AG20443 (cell line): Measurements from ENCODE around the gene CPHXL.
A peak's percentile ranks its signal among the peaks of the same experiment; 100 is the strongest.

Experiments
- DNase-seq: peaks from one replicate; pipeline ENCODE4 v3.0.0; 2012; ENCODE audit warnings: low spot score, mixed read lengths

CPHXL gene

DNA sequence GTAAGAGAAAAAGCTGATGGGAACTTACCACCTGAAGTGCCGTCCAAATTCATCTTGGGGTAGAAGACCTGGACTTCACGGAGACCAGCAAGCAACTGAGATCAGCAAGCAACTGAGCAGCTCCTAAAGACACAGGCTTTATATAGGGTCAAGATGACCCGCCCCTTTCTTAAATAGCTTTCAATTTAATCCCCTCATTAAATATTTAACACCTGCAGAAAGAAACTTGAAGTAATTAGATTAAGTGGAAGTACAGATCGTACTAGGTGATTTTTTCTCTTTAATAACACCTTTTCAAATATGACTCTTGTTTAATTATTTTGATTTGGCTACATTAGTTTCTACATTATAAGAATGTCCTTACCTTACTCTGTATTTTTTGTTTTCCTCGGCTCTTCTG is at the start of gene CPHXL:
TSS of gene CPHXL (minus strand) at position 101 of the 400 bp plus-strand sequence. CDS start at position 53, 48 bp downstream.
- no peak for DNase-seq

DNA sequence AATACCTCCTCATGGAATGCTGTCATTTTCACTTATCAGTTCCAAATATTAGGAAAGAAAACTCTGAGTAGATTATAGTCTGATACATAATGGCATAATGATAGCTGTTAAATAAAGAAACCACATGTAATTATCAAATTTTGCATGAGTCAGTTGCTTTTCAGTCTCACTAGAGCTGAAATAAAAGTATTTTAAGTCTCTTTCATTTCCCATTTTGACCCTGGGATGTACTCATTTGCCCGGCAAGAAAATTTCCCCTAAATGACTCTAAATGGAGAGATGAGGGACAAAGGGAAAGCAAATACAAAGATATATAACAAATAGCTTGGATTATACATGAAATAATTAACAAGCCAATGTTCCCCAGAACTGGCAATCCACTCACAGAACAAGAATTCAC is 47.9 kb upstream of the CPHXL start:
- no peak for DNase-seq

DNA sequence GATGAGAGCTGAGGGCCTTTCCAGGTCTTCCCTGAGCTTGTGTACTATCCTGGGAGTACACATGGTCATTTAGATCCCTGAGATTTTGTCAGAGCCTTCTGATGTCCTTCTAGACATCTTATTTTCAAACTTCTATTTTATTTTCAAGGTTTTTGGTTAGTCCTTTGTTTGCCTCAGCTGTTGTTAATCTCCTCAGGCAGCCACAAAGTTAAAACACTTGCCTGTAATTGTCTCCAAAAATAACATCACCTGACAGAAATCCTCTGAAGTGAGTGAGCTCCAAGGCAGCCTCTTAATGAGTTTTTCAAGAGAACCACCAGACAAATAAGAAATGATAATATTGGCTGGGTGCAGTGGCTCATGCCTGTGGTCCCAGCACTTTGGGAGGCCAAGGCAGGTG is 43.8 kb upstream of the CPHXL start:
- DNase-seq, result no peak

DNA sequence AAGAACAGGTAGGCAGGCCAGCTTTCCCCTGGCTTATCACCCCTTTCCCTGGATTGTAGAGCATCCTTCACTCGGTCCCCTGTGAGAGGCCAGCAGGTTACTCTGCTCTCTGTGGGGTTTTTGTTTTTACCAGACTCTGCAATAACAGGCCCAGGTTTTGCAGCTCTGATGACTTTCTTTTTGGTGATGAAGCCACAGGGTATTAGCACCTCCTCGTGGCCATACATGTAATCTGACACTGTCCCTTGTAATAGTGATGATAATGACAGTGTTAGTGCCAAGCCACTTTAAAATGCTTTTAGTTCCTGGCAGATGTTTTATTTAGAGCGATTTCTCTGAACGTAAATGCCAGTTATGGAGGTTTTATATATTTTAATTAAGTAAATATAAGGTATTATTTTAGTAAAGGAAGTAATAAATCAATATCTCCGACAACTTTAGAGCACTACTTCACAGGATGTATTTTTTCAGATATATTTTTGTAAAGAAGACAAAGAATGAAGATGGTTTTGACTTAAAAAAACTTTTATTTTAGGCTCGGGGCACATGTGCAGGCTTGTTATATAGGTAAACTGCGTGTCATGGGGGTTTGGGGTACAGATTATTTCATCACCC is 38.0 kb upstream of the CPHXL start:
- peak; percentile 73 for DNase-seq

DNA sequence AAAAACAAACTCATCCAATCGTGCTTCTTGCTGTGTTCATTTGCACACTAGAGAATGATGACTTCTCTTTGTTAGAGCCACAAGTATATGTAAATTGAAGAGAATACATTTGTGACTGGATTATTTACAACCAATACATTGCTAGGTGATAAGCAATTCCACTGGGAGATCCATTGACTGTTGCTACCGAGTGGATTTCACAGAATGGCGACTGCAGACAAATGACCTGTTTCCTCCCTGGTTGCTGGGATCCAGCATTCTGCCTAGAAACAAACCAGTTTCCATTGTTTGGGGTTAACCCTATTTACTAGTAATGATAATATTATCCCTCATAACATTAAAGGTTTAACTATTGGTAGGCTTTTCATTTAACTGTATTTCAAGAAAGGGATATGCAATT is 36.9 kb upstream of the CPHXL start:
- no peak for DNase-seq

DNA sequence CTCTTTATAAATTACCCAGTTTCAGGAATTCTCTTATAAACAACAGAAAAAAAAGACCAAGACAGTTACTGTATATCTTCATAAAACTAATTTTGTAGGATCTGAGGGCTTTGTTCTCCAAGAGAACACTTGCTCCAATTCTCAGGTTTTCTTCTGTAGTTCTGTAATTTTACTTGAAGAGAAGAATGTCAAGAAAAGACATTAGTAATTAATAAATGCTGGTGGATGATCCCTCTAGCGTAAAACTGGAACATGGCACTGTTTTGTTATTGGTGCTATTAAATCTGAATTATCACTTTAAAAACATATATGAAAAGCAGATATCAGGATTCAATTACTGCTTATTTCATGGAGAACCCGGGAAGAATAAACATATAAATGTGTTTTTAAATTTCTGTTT is 36.5 kb upstream of the CPHXL start:
- DNase-seq, result no peak

DNA sequence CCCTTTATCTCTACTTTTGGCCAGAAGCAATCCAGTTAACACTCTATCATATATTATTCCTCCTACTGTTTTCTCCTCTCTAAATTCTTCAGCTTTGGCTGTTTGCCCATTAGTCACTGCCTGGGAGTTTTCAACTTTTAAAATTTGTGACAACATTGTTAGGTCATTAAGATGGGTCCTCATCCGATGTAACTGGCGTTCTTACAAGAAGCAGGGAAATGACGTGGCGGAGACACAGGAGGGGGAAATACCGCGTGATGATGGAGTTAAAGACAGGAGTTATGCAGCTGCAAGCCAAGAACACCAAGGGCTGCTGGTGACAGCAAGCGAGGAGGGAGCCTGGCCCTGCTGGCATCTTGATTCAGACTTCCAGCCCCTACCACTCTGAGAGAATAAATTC is 34.8 kb upstream of the CPHXL start:
- no peak for DNase-seq

DNA sequence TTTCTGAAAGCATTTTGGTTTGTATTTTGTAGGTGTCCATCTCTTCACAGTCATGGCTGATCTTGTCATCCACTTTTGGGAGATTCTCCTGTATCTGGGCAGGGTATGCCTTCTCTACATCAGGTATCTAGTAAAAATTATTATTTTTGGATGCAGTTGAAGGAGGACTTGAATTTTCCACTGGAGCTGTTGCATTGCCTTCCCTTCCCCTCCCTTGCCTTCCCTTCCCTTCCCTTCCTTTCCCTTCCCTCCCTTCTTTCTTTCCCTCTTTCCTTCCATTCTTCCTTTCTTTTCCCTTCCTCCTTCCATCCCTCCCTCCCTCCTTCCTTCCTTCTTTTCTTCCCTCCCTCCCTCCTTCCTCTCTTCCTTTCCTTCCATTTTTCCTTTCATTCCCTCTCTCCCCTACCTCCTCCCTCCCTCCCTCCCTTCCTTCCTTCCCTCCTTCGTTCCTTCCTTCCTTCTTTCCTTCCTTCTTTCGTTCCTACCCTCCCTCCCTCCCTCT is 33.8 kb upstream of the CPHXL start:
- DNase-seq, result no peak

DNA sequence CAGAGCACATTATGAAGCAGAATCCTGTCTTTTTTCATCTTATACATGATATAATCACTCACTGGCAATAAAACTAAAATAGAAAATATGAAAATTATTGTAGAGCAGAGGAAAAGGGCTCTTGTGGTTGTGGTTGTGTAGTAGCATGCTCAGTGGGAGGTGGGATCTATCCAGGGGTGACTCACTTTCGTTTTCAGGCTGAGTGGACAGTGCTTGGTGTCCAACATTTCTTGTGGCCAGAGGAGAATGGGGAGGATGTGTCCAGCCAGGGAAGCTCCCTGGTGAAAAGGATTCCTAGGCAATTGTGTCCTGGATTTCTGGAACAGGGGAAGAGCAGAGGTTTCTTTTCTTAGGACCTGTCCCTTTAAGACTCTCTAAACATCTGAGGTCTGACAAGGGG is 31.9 kb upstream of the CPHXL start:
- peak; percentile 74 for DNase-seq

DNA sequence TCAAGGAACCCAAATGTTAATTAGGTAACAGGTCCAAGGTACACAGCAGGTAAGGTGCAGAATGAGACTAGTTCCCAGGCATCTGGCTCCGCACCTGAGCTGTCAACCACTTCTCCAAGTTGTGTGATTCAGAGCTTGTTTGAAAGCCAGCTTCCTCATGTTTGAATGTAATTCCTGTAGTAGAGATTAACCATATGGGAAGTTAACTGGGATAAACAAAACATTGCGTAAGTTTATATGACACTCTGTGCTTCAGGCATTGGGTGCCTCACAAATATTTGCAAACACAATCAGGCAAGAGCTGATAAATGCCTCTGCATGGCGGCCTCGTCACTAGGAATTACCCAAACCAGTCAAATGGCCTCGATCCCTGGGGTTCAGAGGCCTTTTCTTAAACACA is 27.9 kb upstream of the CPHXL start:
- no peak for DNase-seq

DNA sequence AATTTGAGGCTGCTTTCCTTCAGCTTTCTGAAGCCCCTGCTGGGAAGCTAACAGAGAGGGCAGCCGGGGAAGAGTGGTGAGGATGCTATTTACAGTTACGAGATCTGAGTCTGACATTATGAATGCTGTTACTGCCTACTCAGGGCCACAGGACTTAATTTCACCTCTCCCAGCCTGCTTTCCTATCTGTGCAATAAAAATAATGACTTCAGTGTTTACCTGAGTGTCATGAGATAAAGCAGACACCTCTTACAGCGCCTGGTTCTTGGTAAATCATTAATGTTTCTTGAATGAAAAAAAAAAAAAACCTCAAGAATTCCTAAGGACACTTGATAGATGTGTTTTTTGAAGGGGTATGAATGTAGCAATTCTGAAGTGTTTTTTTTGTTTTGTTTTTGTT is 24.2 kb upstream of the CPHXL start:
- no peak for DNase-seq

DNA sequence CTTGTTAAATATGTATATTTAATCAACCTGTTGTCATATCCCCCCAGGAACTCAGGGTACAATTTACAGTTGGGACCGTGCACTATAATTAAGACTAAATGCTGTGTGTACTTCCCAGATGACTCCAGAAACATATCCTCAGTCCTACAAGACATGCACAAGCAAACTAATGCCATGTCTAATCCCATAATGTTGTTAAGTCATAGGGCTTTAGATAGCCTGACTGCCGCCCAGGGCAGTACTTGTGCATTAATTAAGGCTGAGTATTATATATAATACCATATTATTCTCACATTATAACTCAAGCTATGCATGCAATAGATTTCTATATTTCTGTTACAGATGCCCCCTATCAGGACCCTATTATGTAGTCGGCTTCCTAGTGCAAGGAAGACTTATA is 20.1 kb upstream of the CPHXL start:
- no peak for DNase-seq

DNA sequence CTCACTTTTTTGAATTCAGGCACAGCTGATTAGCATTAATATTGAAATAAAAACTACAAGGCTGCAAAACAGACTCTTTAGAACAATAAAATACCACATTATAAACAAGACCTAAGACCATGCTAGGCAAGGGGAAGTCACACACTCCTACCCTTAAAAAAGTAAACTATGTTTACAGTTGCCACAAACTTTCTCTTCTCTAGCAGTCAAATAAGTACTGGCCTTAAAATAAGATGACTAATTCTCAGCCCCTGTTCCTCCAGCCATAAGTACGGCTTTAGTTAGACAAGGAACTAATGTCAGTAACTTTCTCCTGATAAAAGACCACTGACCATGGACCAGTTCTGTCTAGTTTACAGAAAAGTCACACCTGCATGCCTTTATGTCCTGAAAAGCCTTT is 19.5 kb upstream of the CPHXL start:
- DNase-seq, result no peak

DNA sequence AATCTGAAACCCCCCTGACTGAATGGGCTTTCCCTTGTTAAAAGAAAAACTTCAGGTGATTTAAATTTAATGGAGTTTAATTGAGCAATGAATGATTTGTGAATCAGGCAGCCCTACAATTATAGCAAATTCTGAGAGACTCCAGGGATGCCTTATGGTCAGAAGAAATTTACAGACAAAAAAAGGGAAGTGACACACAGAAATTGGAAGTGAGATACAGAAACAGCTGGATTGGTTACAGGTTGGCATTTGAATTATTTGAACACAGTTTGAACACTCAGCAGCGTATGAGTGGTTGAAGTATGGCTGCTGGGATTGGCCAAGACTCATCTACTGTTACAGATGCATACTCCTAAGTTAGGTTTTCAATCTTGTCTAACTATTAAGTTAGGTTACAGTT is 19.0 kb upstream of the CPHXL start:
- no peak for DNase-seq

DNA sequence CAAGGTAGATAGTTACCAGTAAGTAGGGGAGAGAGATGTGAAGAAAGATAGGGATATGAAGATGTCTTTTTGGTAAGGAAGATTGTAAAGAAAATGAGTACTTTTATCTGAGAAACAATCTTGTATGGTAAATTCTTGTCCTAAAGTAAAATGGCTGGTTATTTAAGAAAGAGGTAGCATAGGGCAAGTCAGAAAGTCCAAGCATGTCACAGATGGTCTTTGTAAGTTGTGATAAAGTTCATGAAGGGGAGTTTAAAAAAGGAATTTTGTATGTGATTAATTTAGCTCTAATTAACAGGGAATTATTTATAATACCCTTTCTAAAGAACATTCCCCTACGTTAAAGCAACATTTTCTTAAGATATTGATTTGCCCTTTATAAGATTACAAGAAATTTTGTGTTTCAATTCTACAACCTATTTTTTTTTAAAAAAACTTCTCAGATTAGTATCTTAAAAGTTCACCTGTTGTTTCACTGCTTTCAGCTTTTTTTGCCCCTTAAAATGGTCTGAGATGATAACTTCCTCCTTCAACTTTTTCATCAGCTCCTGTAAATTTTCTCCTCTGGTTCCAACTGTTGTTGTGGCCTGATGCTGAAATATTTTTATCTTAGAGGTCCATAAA is 16.2 kb upstream of the CPHXL start:
- DNase-seq, result no peak

DNA sequence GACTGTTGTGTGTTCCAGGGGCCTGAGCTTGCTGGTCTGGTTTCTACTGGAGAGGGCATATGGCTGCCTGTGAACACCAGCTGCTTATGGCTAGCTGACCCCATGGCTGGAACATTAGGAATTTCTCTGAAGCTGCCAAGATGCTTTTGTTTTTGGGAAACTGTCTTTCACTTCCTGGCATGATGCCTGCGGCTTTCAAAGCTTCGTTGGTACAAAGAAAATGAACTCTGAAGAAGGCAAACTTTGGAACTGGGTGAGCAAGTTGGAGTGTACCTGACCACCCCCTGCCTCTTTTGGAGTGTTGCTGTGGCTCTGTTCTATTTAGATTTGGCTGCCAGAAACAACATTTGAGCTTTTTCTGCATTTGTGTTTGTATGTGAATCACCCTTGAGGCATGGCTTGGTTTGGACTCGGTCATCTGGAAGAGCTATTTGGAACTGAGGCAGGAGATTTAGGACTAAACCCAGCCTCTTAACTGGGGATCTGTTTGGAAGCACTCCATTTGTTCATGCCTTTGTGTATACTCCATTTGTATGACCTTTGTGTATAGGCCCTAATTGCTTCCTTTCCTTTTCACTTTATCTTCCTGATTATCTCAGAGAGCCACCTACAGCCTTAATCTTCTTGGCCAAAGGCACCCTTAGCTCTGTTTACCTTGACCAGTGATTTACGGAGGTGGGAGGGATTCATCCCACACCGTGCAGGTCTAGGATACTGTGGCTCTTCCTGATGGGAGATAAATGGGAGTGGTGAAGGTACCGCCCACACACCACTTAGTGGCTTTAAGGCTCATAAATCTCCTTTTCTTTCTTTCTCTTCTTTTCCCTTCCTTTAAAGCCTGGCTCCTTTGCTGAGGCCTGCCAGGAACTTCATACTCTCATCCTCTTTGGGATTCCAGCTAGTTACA is 7.3 kb upstream of the CPHXL start:
- peak; percentile 85 for DNase-seq

DNA sequence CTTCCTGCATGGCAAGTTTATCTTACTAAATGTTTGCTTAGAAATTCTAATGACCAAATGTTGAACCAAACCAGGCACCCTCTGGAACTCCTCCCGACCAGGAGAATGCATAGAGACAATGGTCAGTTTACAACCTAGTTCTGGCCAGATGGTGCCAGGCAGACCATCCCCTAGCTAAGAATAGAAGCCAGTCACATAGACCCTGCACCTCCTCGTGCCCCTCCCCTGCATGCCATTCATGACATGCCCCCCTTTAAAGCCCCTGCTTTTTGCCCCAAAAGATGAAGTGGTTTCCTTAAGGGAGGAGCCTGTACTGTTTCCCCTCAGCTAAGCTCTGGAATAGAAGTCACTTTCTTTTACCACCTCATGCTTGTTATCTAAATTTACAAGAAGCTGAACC is 6.6 kb upstream of the CPHXL start:
- no peak for DNase-seq

DNA sequence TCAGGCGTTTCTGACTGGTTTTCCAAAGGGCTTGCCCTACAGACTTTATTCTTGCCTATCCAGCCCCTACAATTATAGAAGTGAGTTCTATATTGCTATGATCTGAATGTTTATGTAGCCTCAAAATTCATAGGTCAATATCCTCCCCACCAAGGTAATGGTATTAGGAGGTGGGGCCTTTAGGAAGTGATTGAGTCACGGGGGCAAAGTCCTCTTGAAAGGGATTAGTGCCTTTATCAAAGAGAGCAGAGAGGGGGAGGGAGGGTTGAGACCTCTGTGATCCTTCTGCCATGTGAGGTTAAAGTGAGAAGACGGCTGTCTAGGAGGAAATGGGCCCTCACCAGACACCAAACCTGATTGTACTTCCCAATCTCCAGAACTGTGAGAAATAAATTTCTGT is 931 bp upstream of the CPHXL start:
- DNase-seq, result no peak

DNA sequence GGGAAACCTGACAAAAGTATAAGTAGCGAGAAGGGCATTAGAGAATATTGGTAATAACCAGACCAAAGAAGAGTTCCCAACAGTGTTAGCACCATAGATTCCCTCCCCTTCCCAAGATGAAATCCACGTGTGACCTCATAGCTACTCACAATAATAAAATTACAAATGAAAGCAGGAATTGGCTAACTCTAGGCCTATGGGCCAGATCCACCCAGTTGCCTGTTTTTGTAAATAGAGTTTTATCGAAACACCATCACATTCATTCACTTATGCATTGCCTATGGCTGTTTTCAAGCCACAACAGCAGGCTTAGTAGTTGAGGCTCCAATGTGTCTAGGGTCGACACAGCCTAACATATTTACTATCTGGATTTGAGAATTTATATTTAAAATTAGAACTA is 7.8 kb downstream of the CPHXL start:
- DNase-seq, result no peak

DNA sequence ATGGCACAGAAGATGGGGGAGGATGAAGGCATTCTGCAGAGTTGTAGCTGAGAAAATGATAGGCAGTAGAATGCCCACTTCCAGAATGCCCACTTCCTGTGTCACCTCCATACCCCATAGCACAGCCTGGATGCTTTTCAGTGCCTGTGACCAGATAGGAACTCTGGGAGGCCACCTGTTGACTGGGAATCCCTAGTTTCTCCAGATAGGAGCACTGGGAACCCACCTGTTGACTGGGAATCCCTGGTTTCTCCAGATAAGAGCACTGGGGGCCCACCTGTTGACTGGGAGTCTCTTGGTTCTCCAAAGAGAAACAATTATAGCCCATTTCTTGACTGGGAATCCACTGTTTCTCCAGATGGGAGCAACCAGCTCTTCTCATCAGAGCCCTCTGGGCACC is 11.6 kb downstream of the CPHXL start:
- no peak for DNase-seq

DNA sequence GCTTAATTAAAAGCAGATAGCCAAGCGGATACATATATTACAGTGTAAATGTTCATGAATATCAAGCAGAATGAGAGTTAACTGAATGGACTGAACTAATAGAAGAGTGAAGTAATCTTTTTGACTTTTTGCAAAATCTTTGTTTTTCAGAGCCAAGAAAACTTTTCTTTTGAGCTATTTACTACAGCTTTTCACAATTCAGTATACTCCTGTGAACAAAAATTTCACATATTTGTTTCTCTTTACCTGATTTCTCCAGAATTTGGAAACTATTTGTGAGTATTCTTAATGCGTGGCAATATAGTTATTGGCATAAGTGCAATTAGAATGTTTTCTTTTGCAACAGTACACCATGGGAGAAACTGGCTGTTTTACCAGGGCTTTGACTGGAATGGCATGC is 15.9 kb downstream of the CPHXL start:
- DNase-seq, result no peak

DNA sequence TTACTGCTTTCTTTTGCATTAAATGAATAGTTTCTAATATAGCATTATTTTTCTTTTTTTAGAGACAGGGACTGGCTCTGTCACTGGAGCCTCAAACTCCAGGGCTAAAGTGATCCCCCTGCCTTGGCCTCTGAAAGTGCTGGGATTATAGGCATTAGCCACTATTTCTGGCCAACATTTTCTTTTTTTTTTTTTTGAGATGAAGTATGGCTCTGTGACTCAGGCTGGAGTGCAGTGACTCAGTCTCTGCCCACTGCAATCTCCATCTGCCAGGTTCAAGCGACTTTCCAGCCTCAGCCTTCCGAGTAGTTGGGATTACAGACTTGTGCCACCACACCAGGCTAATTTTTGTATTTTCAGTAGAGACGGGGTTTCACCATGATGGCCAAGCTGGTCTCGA is 23.0 kb downstream of the CPHXL start:
- no peak for DNase-seq

DNA sequence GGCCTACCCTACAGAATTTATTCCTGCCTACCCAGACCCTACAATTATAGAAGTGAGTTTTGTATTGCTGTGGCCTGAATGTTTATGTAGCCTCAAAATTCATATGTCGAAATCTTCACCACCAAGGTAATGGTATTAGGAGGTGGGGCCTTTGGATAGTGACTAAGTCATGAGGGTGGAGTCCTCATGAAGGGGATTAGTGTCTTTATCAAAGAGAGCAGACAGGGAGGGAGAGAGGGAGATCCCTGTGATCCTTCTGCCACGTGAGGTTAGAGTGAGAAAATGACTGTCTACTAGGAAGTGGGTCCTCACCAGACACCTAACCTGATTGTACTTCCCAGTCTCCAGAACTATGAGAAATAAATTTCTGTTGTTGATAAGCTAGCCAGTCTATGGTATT is 24.0 kb downstream of the CPHXL start:
- no peak for DNase-seq
